NAMALWA (cell line): ENCODE data around the gene STYXL2.

Experiments
- DNase-seq: peaks from one replicate; pipeline ENCODE4 v3.0.0-alpha.2; 2015; ENCODE audit warnings: low spot score

Gene STYXL2

GRCh38 chr1:167136806-167137205, 42.9 kb downstream of the STYXL2 start:
- DNase-seq: no peak

GRCh38 chr1:167137332-167137781, 43.5 kb downstream of the STYXL2 start:
- DNase-seq: no peak

- DNase-seq: no peak
Measured at GRCh38 chr1:167137793-167138510, 44.1 kb downstream of the STYXL2 start.

GRCh38 chr1:167138703-167139102, 44.8 kb downstream of the STYXL2 start:
- DNase-seq: no peak

GRCh38 chr1:167141963-167142362, 48.1 kb downstream of the STYXL2 start:
- no peak for DNase-seq
